HuH-7 (cell line): Measurements from ENCODE around the gene ZBTB20.

Experiments
- DNase-seq: peaks from one replicate; pipeline ENCODE4 v3.0.0; 2011; ENCODE audit warnings: low spot score

ZBTB20 gene

GRCh38 chr3:114571363-114571762 is 575.7 kb downstream of the ZBTB20 start:
- no peak for DNase-seq

GRCh38 chr3:114569186-114569585 is 577.9 kb downstream of the ZBTB20 start:
- DNase-seq: no peak

- DNase-seq: no peak
These were observed 579.3 kb downstream of the ZBTB20 start for GRCh38 chr3:114567771-114568170.

- DNase-seq: no peak
These were observed 580.3 kb downstream of the ZBTB20 start for GRCh38 chr3:114566767-114567166.

GRCh38 chr3:114566162-114566755 is 580.8 kb downstream of the ZBTB20 start:
- DNase-seq: no peak

- DNase-seq: no peak
These were observed 581.9 kb downstream of the ZBTB20 start for GRCh38 chr3:114565216-114565615.

- DNase-seq: no peak
These were observed 583.4 kb downstream of the ZBTB20 start for GRCh38 chr3:114563720-114564119.

- DNase-seq: no peak
These were observed 584.5 kb downstream of the ZBTB20 start for GRCh38 chr3:114562557-114562956.

- no peak for DNase-seq
These were observed 588.8 kb downstream of the ZBTB20 start for GRCh38 chr3:114558271-114558670.

GRCh38 chr3:114557791-114558190 is 589.3 kb downstream of the ZBTB20 start:
- DNase-seq: no peak

- no peak for DNase-seq
These were observed 590.4 kb downstream of the ZBTB20 start for GRCh38 chr3:114556657-114557213.

- no peak for DNase-seq
These were observed 592.4 kb downstream of the ZBTB20 start for GRCh38 chr3:114554731-114555130.

GRCh38 chr3:114553949-114554593 is 593.0 kb downstream of the ZBTB20 start:
- DNase-seq: no peak

GRCh38 chr3:114552527-114552812 is 594.6 kb downstream of the ZBTB20 start:
- DNase-seq: no peak

- DNase-seq: no peak
These were observed 595.1 kb downstream of the ZBTB20 start for GRCh38 chr3:114551770-114552526.

GRCh38 chr3:114550165-114550564 is 596.9 kb downstream of the ZBTB20 start:
- DNase-seq: no peak

- DNase-seq: no peak
These were observed 601.9 kb downstream of the ZBTB20 start for GRCh38 chr3:114545193-114545592.

GRCh38 chr3:114542359-114542758 is 604.7 kb downstream of the ZBTB20 start:
- no peak for DNase-seq

GRCh38 chr3:114539525-114539924 is 607.6 kb downstream of the ZBTB20 start:
- DNase-seq: no peak

- DNase-seq: no peak
These were observed 608.9 kb downstream of the ZBTB20 start for GRCh38 chr3:114538211-114538610.

- DNase-seq: no peak
These were observed 618.6 kb downstream of the ZBTB20 start for GRCh38 chr3:114528517-114528916.

GRCh38 chr3:114527036-114527644 is 619.9 kb downstream of the ZBTB20 start:
- no peak for DNase-seq

- DNase-seq: no peak
These were observed 621.8 kb downstream of the ZBTB20 start for GRCh38 chr3:114525278-114525677.
